T-helper 2 cell (primary cell): ENCODE results near the gene UBE3A.
A peak's percentile ranks its signal among the peaks of the same experiment; 100 is the strongest.
"Not testable (repeated sequence)": the region's sequence is repeated elsewhere in the genome, so short reads cannot be mapped to it uniquely, and the experiment has no call there.

Experiments
- DNase-seq, 5 experiments: peaks; one replicate each; pipeline versions ENCODE4 v3.0.0 to v3.0.0-alpha.2; 2012 to 2022

The UBE3A gene

DNA sequence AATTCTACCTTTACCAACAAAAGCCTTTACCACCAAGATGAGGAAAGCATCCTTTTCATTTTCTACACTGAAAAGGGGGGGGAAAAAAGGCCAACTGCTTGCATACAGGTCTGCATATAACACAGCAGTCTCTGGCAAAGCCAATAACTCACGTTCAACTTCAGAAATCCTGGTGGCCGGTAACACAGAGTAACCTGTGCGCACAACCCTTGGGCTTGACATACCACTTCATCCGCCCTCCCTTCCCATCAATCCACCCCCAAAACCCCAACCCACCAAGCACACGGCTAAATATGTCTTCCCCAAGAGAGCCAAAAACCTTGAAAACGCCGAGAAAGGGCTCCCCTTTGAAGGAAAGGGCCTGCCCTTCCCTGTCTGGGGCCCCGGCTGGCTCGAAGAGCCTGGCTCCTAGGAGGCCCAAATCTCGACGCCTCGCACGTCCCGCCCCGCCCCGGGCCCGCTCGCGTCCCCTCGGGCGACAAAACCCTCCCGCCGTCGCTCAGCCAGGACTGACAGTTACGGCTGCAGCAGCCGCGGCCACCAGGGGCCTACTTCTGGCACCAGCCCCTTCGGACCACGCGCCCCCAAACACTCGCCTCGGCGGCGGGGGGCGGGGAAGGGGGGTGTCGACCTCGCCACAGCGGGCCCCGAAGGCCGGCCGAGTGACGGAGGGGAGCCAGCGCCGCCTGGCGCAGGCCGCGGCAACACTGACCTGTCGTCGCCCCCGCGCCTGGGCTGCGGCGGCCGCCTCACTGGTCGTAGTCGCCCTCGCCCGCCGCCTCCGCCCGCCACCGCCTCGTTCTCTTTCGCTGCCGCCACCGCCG is 835 bp downstream of the UBE3A start:
- DNase-seq: peak; percentile 22 to 77 (median 42)

DNA sequence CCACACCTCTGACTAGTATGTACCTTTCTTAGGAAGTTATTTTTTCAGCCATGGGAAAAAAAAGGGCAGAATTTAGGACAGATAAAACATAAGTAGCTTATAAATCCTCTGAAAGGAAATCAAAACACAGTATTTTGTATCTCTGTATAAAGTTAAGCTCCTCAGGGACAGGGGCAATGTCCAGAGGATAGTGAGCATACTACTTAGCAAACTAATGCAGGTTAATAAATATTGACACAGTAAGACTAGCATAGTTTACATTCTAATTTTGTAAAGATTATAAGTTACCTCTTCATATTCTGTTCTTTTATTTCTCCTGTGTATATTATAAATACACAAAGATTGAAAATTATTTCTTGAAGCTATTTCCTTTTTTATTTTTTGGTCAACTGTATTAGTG is 2.1 kb downstream of the UBE3A start:
- no peak for DNase-seq

DNA sequence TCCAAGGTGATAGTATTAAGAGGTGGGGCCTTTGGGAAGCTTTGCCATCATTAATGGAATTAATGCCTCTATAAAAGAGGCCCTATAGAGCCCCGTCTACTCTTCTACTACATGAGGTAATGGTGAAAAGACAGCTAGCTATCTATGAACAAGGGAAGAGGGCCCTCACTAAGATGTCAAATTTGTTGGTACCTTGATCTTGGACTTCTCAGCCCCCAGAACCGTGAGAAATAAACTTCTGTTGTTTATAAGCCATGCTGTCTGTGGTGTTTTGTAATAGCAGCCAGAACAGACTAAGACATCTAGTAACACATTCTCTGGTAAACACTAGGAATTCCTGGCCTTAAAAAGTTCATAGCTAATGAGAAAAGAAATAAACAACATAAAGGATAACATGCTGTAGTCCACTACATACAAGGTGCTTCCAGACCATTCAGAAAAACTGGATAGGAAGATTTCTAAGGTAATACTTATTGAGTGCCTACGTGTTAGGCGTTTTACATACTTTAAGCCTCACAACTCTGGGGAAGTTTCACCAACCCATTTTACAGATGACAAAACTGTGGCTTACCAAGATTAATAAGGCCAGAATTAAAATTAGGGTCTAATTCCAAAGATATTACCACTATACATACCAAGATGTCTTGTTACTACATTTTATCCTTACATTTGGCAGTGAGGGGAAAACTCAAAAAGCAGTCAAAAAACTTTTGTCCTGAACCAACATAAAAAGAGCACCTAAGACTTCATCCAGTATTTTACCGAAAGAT is 3.2 kb downstream of the UBE3A start:
- no peak for DNase-seq

DNA sequence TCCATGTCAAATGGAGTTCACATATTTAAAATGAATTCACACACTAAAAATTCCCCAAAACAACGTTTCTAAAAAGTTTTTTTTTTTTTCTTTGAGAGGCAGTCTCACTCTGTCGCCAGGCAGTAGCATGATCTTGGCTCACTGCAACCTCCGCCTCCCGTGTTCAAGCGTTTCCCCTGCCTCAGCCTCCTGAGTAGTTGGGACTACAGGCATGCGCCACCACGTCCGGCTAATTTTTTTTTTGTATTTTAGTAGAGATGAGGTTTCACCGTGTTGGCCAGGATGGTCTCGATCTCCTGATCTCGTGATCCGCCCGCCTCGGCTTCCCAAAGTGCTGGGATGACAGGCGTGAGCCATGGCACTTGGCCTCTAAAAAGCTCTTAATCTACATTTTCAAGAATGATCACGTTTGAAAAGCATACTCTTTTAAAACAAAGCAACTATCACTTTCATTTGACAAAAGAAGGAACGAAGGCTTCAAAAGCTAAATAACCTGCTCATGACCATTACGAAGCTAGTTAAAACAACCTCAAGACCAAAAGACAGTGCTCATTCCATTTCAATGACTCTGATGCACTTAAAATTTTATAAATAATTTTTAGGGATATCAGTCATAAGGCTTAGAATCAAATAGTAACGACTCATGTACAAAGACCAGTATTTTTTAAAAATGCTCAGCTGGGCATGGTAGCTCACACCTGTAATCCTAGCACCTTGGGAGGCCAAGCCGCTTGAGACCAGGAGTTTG is 5.5 kb downstream of the UBE3A start:
- no peak for DNase-seq

DNA sequence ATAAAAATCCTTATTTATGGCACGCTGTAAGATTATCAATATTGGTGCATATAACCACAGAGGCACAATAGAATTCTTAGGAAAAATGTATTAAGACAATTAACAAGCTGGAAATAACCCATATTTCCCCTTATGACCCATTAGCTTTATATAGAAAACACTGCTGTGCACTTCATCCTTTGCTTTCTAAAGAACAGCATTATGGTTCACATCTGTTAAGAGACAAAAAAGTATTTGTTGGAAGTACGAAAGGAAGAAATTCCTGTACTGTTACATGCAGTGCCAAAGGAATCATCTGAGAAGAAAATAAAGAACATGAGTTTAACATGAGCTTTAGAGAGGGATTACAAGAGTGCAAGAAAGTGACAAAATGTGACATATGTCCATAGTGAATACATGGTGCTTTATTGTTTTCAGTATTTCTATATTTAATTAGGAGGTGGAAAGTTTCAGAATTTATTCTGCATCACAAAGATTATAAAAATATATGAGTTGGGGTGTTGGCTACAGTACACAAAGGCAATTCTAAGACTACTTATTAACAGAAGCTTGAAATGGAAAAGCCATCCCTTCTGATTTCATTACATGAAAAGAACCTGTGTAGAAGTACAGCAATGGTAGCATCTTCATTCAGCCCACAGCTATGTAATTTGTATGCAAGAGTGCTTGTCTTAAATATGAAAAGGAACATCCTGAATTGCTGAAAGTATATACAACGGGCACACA is 6.8 kb downstream of the UBE3A start:
- no peak for DNase-seq

DNA sequence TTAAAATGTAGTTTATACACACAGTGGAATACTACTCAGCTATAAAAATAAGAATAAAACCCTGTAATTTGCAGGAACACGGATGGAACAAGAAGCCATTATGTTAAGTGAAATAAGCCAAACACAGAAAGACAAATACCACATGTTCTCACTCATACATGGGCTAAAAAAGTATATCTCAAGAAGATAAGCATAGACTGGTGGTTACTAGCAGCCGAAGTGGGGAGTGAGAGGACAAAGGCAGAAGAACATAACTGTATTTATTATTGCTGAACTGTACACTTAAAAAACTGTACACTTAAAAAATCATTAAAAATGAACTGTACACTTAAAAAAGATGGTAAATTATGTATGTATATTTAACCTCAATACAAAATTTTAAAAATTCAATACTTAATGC is 11.0 kb downstream of the UBE3A start:
- no peak for DNase-seq

DNA sequence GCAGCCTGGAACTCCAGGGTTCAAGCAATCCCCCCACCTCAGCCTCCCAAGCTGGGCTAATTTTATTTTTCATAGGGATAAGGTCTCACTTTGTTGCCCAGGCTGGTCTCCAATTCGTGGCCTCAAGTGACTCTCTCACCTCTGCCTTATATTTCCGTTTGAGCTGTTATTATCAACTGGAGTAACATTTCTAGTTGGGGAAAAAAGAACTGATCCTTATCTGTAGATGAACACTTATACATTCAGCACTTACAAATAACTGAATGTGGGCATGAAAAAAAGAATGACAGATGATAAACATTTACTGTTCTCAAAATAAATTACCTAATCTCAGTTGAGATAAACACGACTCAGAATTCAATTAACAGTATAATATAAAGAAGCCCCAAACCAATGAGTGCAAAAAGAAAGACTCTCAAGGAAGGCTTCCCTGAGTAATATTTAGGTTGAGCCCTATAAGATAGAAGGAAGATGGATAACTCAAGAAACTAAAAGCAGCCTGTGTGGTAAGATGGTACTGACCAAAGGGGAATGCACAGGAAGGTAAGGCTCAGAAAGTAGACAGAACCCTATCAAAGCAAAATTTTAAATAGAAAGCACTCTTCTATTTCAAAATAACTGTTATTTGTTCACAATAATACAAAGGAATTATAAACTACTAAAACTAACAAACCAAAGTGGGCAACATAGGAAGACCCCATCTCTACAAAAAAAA is 11.8 kb downstream of the UBE3A start:
- DNase-seq: peak in 1 of 5 experiments; percentile 3

DNA sequence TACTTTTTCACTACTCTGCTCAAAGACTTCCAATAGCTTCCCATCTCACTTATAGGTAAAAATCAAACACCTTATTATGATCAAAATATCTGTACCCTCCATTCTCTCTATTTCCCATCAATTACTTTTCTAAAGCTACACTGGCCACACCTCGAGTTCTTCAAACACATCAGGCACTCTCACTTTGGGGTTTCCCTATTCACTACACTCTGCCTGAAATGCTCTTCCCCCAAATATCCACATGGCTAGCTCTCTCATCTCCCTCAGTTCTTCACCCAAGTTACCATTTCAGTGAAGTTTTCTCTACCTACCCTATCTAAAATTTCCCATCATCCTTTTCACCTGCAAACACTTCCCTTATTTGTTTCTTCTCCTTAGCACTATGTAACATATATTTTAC is 14.8 kb downstream of the UBE3A start:
- DNase-seq: no peak

DNA sequence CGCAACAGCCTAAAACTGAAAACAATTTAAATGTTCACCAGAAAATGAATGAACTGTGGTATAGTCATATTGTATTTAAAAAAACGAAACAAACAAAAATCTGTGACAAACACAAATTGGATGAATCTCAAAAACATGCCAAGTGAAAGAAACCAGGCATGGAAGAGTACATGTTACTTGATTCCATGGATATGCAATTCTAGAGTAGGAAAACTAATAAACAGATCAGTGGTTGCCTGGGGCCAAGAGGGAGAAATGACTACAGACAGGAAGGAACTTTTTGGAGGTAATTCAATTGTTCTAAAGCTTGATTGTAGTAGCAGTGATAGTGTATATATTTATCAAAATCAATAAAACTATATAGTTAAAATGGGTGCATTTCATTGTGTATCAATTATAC is 16.8 kb downstream of the UBE3A start:
- DNase-seq: no peak

DNA sequence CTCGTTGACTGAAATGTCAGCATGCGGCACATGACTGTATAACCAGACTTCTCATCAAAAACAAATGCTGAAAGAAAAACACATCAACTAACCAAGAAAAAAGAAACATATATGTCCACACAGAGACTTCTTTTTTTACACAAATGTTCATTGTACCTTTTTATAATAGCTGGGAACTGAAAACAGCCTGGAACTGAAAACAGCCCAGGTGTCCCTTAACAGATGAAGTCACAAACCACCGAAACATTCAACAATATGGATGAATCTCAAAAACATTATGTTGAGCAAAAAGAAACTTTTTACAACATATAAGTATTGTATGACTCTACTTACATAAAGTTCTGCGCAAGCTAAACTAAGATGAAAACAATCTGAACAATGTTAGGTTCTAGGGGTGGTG is 20.6 kb downstream of the UBE3A start:
- DNase-seq: no peak

DNA sequence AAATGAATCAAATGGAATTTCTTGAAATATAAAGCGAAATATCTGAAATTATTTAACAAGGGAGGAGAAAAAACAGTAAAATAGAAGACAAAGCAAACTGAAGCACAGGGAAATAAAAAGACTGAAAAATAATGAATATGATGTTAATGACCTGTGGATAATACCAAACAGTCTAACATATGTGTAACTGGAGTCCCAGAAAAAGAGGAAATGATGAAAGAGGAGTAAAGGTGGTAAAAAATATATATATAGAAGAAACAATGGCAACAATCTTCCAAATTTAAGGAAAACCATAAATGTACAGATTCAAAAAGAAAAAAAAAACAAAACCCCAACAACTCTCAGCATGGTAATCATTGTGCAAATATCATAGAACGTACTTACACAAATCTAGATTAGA is 21.2 kb downstream of the UBE3A start:
- DNase-seq: no peak

DNA sequence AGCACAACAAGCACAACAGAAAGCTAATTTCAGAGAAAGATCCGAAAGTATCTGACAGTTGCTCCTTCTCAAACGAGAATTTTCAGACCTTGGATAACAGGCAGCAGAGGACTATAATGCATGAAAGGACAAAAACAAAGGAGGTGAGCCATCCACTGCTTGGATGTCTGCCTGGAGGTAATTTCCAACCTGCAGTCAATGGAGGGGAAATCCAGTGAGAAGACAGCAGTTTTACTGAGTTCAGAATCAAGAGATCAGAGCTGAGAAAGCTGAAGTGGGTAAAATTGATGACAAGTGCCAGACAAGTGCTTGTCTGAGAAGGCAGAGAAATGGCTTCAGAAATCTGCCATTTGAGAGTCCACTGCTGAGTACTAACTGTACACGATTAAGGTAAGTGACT is 22.1 kb downstream of the UBE3A start:
- DNase-seq: no peak

DNA sequence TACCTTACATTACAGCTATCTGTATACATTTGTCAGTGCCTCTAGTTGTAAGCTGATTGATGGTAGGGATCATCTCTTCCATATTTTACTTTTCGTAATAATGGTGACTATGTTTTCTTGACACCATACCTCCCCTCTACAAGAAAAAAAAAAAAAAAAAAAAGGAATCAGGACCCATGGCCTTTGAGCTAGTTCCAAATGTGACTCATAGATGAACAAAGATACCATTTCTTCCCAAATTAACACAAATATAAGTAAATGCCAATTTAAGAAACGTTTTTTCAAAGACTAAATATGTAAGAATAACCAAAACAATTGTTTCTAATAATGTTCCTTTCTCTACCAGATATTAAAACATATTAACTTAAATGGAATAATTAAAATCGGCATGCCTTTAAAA is 23.1 kb downstream of the UBE3A start:
- DNase-seq: no peak

DNA sequence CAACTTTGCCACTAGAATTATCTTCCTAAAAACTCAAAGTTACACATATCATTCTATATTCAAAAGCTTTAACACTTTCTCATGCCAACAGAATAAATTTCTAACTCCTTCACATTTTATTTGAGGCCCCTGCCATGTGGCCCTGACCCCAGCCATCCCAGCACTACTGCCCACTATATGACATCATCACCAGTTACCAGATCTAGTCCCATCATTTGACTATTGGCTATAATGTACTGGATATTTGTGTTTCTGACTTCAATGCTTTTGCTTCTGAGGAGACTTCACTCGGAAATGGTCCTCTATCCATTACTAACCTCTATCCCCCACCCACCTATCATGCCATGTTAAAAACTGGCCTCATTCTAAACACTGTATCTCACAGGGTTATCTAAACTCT is 23.6 kb downstream of the UBE3A start:
- DNase-seq: no peak

DNA sequence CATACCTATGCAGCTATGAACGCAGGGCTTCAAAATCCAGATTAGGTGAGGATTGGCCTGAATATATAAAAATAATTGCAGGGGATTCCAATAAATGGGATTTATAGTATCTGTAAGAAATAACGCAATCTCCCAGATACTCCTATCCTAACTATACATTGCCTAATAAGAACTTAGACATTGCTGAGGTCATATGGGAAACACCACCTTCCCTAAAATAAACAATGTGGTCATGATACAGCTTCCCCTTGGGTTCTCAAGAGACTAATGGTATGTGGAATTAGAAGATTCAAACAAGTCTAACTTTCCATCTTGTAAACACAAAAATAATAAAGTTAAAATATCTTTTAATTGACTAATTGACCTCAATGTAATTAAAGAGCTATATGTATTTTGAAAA is 28.2 kb downstream of the UBE3A start:
- no peak for DNase-seq

DNA sequence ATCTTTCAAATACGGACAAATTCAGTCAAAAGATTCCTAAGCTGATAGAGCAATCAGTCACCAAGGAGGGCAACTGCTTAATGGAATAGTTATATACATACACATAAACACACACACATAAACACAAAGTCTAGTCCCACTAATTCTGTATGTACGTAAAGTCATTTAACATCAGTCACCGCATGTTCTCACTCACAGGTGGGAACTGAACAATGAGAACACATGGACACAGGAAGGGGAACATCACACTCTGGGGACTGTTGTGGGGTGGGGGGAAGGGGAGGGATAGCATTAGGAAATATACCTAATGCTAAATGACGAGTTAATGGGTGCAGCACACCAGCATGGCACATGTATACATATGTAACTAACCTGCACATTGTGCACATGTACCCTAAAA is 29.1 kb downstream of the UBE3A start:
- not testable (repeated sequence) for DNase-seq

DNA sequence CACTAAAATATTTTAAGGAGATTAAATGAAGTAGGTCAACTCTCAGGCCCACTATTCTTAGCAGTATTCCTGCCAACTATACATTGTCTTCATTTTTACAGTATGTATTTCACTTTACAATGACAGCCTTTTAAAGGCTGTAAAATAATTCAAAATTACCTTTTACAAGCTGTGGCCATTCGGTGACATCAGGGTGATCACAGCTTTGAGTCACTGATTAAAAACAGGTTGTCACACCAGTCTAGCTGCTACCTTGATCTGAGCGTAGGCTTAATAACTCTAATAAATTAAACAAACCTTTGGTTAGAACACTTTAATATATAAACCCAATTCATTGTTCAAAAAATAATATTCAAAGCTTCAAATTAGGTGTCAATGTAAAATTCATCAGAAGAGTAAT is 29.9 kb downstream of the UBE3A start:
- DNase-seq: no peak

DNA sequence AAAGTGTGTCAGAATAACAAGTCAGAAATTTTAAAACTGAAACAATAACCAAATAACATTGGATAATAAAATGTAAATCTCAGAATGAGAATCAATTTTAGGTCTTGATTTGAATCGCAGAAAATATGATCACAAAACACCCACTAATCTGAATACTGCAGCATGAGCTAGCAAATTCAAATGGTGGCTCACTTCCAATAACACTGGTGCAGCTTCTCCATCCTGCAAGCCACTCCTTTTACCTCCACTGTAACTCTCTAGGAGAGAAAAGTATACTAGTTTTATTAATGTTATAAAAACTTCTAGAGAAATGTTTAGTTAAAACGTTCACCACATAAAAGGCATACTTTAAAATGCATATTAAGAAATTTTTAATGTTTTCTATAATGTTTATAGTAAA is 30.4 kb downstream of the UBE3A start:
- DNase-seq: no peak

DNA sequence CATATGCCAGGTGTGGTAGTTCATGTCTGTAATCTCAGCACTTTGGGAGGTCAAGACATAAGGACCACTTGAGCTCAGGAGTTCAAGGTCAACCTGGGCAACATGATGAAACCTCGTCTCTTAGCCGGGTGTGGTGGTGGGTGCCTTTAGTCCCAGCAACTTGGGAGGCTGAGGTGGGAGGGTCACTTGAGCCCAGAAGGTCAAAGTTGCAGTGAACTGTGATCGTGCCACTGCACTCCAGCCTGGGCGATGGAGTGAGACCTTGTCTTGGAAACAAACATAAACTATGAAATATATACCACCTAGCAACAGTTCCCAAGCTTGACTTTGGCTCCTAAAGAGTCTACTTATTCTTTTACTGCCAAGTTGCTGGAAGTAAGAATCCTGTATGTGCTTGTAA is 30.9 kb downstream of the UBE3A start:
- DNase-seq: no peak

DNA sequence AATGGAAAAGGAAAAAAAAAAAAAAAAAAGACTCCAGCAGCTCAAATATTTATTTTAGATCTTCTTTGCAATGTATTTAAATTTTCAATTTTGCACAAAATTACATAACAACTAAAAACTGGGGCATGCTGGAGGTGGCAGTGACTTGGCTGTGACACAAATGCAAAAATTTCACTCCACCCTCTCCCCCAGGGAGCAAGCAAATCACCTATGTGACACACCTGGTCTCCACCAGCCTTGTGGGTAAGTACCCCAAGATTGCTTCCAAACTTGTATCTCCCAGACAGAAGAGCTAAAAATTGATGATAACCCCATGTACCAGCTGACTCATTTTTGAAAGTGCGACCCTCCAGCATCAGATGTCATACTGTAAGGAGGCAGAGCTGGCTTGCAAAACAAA is 32.0 kb downstream of the UBE3A start:
- peak in 1 of 5 experiments; percentile 6 for DNase-seq

DNA sequence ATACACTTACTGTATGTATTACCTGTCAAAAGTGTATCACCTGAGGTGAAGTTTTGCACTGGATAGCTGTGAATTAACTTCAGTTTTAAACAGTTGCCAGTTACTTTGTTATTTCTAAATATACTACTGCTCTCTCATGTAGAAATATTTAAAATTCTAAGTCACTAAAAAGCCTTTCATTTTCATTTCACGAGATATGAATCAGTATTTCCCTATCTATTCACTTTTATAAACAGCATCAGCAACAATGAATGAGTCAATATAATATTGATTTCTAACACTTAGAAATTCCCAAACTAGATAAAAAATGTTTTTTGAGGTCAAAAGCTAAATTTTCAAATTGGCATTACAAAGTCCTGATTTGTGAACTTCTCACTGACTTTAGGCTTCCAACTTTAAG is 32.6 kb downstream of the UBE3A start:
- DNase-seq: no peak

DNA sequence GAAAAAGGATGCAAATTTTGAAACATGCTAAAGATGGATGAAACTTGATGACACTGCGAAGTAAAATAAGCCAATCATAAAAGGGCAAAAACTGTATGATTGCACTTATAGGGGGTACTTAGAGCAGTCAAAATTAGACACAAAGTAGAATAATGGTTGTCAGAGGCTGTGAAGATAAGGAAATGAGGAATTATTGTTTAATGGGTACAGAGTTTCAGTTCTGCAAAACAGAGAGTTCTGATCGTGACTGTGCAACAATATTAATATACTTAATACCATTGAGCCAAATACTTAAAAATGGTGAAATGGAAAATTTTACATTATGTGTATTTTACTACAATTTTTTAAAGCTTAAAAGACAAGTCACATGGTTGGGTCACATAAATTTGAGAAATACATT is 35.1 kb downstream of the UBE3A start:
- no peak for DNase-seq
